SK-N-SH (cell line): ENCODE measurements around the gene ATP6V0B.

Source experiments
- EZH2phosphoT487 ChIP-seq: fragments of 200-600 bp; sonication (generic); IDR thresholded peaks from 2 replicates; pipeline ENCODE4 v1.6.1; 2017; ENCODE audit warnings: low read depth, mixed run types, mild to moderate bottlenecking, antibody characterized with exemption, moderate library complexity, borderline replicate concordance
- JUND ChIP-seq: IDR thresholded peaks from 2 replicates; pipeline ENCODE4 v1.4.0; 2012

DNA sequence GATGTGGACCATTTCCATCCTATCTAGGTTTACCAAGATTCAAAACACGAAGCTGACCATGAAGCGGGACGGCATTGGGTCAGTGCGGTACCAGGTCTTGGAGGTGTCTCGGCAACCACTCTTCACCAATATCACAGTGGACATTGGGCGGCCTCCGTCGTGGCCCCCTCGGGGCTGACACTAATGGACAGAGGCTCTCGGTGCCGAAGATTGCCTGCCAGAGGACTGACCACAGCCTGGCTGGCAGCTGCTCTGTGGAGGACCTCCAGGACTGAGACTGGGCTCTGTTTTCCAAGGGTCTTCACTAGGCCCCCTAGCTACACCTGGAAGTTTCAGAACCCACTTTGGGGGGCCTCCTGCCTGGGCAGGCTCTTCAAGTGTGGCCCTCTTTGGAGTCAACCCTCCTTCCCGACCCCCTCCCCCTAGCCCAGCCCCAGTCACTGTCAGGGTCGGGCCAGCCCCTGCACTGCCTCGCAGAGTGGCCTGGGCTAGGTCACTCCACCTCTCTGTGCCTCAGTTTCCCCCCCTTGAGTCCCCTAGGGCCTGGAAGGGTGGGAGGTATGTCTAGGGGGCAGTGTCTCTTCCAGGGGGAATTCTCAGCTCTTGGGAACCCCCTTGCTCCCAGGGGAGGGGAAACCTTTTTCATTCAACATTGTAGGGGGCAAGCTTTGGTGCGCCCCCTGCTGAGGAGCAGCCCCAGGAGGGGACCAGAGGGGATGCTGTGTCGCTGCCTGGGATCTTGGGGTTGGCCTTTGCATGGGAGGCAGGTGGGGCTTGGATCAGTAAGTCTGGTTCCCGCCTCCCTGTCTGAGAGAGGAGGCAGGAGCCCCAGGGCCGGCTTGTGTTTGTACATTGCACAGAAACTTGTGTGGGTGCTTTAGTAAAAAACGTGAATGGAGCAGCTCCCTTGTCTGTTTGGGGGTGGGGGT, 15.8 kb downstream of the ATP6V0B start:
- no peak for TF ChIP-seq EZH2phosphoT487
- TF ChIP-seq JUND: no peak
